Stimulated activated CD8-positive, alpha-beta memory T cell treated with anti-CD3 and anti-CD28 coated beads, Interleukin-15, amount 100 ng/mL, for 48 hours (primary cell): Measurements from ENCODE around the gene TOR1AIP2.

Experiments
- DNase-seq, 2 donors: peaks; one replicate each; pipeline ENCODE4 v3.0.0-alpha.2; 2020; ENCODE audit warnings: low read depth in 2 of 2

TOR1AIP2 gene

GRCh38 chr1:179825798-179826460, 51.7 kb downstream of the TOR1AIP2 start:
- DNase-seq, result no peak

- DNase-seq, result no peak
These were observed 52.4 kb downstream of the TOR1AIP2 start for GRCh38 chr1:179825206-179825605.

- DNase-seq, result no peak
These were observed 53.3 kb downstream of the TOR1AIP2 start for GRCh38 chr1:179824265-179824664.

- DNase-seq, result no peak
These were observed 53.9 kb downstream of the TOR1AIP2 start for GRCh38 chr1:179823693-179824092.

- DNase-seq, result no peak
These were observed 55.5 kb downstream of the TOR1AIP2 start for GRCh38 chr1:179822065-179822464.

GRCh38 chr1:179821524-179821923, 56.1 kb downstream of the TOR1AIP2 start:
- no peak for DNase-seq

GRCh38 chr1:179820226-179820970, 57.2 kb downstream of the TOR1AIP2 start:
- no peak for DNase-seq

- DNase-seq, result no peak
These were observed 58.8 kb downstream of the TOR1AIP2 start for GRCh38 chr1:179818743-179819173.

GRCh38 chr1:179818260-179818659, 59.3 kb downstream of the TOR1AIP2 start:
- no peak for DNase-seq

- no peak for DNase-seq
These were observed 59.8 kb downstream of the TOR1AIP2 start for GRCh38 chr1:179817789-179818188.

- DNase-seq, result no peak
These were observed 60.5 kb downstream of the TOR1AIP2 start for GRCh38 chr1:179817056-179817455.

GRCh38 chr1:179816196-179816960, 61.2 kb downstream of the TOR1AIP2 start:
- no peak for DNase-seq

GRCh38 chr1:179815641-179816040, 62.0 kb downstream of the TOR1AIP2 start:
- DNase-seq, result no peak

GRCh38 chr1:179814546-179814838, 63.1 kb downstream of the TOR1AIP2 start:
- no peak for DNase-seq

- no peak for DNase-seq
These were observed 63.7 kb downstream of the TOR1AIP2 start for GRCh38 chr1:179813626-179814545.

GRCh38 chr1:179812501-179813292, 64.9 kb downstream of the TOR1AIP2 start:
- no peak for DNase-seq

GRCh38 chr1:179810367-179810715, 67.3 kb downstream of the TOR1AIP2 start:
- no peak for DNase-seq

GRCh38 chr1:179809506-179810366, 67.9 kb downstream of the TOR1AIP2 start:
- peak in 1 of 2 donors; percentile 19 for DNase-seq

- DNase-seq, result no peak
These were observed 69.1 kb downstream of the TOR1AIP2 start for GRCh38 chr1:179808503-179808902.
